Measurements from ENCODE around the gene TRAFD1. TPM values are rescaled to one million over a fixed set of nuclear protein-coding genes. Genes with fewer than 3 reads are reported as not detected.
"Not testable (repeated sequence)": the region's sequence is repeated elsewhere in the genome, so short reads cannot be mapped to it uniquely, and the experiment has no call there.

TRAFD1 gene, protein sequence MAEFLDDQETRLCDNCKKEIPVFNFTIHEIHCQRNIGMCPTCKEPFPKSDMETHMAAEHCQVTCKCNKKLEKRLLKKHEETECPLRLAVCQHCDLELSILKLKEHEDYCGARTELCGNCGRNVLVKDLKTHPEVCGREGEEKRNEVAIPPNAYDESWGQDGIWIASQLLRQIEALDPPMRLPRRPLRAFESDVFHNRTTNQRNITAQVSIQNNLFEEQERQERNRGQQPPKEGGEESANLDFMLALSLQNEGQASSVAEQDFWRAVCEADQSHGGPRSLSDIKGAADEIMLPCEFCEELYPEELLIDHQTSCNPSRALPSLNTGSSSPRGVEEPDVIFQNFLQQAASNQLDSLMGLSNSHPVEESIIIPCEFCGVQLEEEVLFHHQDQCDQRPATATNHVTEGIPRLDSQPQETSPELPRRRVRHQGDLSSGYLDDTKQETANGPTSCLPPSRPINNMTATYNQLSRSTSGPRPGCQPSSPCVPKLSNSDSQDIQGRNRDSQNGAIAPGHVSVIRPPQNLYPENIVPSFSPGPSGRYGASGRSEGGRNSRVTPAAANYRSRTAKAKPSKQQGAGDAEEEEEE
- polyA plus RNA-seq = 32.8 TPM
- long read RNA-seq, donor 1, partial matches to known transcripts = 8 of 13 reads
- long read RNA-seq, donor 1, other reads (novel, unspliced or antisense) = 0 of 13 reads
- long read RNA-seq, donor 2, transcript TRAFD1-202 (12 exons, 2,697 nt) = major isoform, 5 of 9 reads
- long read RNA-seq, donor 2, partial matches to known transcripts = 0 of 9 reads
- long read RNA-seq, donor 2, other reads (novel, unspliced or antisense) = 0 of 9 reads
- long read RNA-seq, donor 3 = 0 reads
- long read RNA-seq, donor 4 = 0 reads
- long read RNA-seq, donor 5, partial matches to known transcripts = 5 of 8 reads
- long read RNA-seq, donor 5, other reads (novel, unspliced or antisense) = 0 of 8 reads
- long read RNA-seq, donor 6, transcript TRAFD1-202 (12 exons, 2,697 nt) = major isoform, 6 of 30 reads
- long read RNA-seq, donor 6, partial matches to known transcripts = 20 of 30 reads
- long read RNA-seq, donor 6, other reads (novel, unspliced or antisense) = 0 of 30 reads
- long read RNA-seq, donor 7, partial matches to known transcripts = 11 of 15 reads
- long read RNA-seq, donor 7, other reads (novel, unspliced or antisense) = 0 of 15 reads
- long read RNA-seq, donor 8, partial matches to known transcripts = 12 of 18 reads
- long read RNA-seq, donor 8, other reads (novel, unspliced or antisense) = 0 of 18 reads
- long read RNA-seq, donor 9, transcript TRAFD1-202 (12 exons, 2,697 nt) = major isoform, 5 of 20 reads
- long read RNA-seq, donor 9, partial matches to known transcripts = 14 of 20 reads
- long read RNA-seq, donor 9, other reads (novel, unspliced or antisense) = 0 of 20 reads
- long read RNA-seq, donor 10, transcript TRAFD1-202 (12 exons, 2,697 nt) = major isoform, 7 of 11 reads
- long read RNA-seq, donor 10, partial matches to known transcripts = 0 of 11 reads
- long read RNA-seq, donor 10, other reads (novel, unspliced or antisense) = 0 of 11 reads
- long read RNA-seq, donor 11, transcript TRAFD1-202 (12 exons, 2,697 nt) = major isoform, 7 of 9 reads
- long read RNA-seq, donor 11, partial matches to known transcripts = 0 of 9 reads
- long read RNA-seq, donor 11, other reads (novel, unspliced or antisense) = 0 of 9 reads

DNA sequence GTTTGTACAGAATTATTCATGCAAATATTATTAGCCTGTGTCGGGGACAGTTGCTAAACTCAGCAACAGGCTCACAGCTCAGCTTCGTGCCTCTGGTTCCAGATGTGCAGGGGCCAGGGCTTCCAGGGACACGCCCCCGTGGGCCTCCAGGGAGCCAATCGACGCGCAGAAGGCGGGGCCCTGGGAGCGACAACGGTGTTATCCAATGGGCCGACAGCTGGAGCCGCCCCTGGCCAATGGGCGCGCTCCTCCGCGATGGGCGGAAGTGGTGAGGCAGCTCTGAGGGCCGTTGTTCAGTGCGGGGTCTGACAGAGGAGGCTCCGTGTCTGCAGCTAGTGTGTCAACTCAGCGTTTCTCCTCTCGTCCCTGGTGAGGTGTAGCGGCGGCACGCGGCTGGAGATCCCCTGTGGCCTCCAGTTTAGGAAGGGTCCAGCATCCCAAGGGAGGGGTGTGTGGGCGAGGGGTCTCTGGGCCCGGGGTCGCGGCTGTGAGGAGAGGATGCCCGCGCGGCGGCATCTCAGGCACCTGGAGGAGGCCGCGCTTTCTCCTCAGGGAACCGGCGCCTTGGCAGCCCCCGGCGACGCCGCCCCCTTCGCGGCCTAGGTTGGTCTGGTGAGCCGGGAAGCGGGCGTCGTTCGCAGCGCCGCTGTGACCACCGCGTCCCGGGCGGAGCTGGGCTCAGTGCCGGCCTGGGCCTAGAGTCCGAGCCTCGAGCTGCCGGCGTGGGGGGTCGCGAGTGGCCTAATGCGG is at the start of gene TRAFD1:
Gene TRAFD1, plus strand, starts transcription at position 311 of the 750 bp plus-strand sequence. CDS start 4,963 bp downstream, outside the sequence.
- DNase-seq = peak; percentile 96 to 98
- peaks cover 11% of the 10 kb centered on the region for H3K4me1 ChIP-seq (ENCODE audit: control insufficient read depth, insufficient read depth, low read length)
- no peaks in the 10 kb centered on the region for H3K36me3 ChIP-seq (ENCODE audit: control insufficient read depth, insufficient read depth, low read length)
- H3K27ac ChIP-seq (ENCODE audit: low read length) = peak within 1 kb of the TSS; percentile 75
- WGBS (ENCODE audit: insufficient coverage, low lambda C conversion rate) = no CpG with 5 or more reads among the region's 63 CpGs
- no peaks in the 10 kb centered on the region for H3K27me3 ChIP-seq (ENCODE audit: control insufficient read depth, insufficient read depth, low read length)
- peak within 1 kb of the TSS; percentile 79 for H3K4me3 ChIP-seq (ENCODE audit: low read length)
- H3K9me3 ChIP-seq (ENCODE audit: control insufficient read depth, low read depth, low read length) = no peaks in the 10 kb centered on the region

- no peaks in the 10 kb centered on the region for H3K4me1 ChIP-seq (ENCODE audit: control insufficient read depth, insufficient read depth, low read length)
- H3K27me3 ChIP-seq (ENCODE audit: control insufficient read depth, insufficient read depth, low read length) = no peaks in the 10 kb centered on the region
- no peak overlapping the region for H3K27ac ChIP-seq (ENCODE audit: low read length)
- WGBS (ENCODE audit: insufficient coverage, low lambda C conversion rate) = 100% methylated on average over 1 of the region's 2 CpGs
- DNase-seq = no peak
- H3K4me3 ChIP-seq (ENCODE audit: low read length) = no peak overlapping the region
- peaks cover 43% of the 10 kb centered on the region for H3K36me3 ChIP-seq (ENCODE audit: control insufficient read depth, insufficient read depth, low read length)
- no peaks in the 10 kb centered on the region for H3K9me3 ChIP-seq (ENCODE audit: control insufficient read depth, low read depth, low read length)
Measured at GRCh38 chr12:112087055-112087850, 38.1 kb upstream of the TRAFD1 start.

DNA sequence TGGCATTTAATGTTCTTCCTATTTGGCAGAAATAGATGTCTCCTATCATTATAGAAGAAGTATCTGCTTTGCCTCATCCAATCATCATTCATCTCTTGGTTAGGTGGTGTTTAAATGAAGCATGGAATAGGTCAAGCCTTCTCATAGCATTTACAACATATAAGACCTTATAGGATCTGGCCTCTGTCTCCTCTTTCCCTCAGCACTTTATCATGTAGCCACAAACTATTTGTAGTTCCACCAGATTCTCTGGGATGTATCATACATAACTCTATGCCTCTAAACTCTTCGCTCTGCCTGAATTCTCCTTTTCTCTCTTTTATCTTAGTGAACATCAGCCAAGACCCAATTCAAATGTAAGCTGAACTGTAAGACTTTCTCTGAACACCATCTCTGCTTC is 37.5 kb upstream of the TRAFD1 start:
- no peak for DNase-seq
- H3K27me3 ChIP-seq (ENCODE audit: control insufficient read depth, insufficient read depth, low read length) = no peaks in the 10 kb centered on the region
- no CpG with 5 or more reads among the region's 1 CpG for WGBS (ENCODE audit: insufficient coverage, low lambda C conversion rate)
- no peak overlapping the region for H3K27ac ChIP-seq (ENCODE audit: low read length)
- no peaks in the 10 kb centered on the region for H3K9me3 ChIP-seq (ENCODE audit: control insufficient read depth, low read depth, low read length)
- H3K4me3 ChIP-seq (ENCODE audit: low read length) = no peak overlapping the region
- no peaks in the 10 kb centered on the region for H3K4me1 ChIP-seq (ENCODE audit: control insufficient read depth, insufficient read depth, low read length)
- H3K36me3 ChIP-seq (ENCODE audit: control insufficient read depth, insufficient read depth, low read length) = peaks cover 44% of the 10 kb centered on the region

GRCh38 chr12:112091563-112091962 is 33.8 kb upstream of the TRAFD1 start:
- Histone ChIP-seq H3K4me1 (ENCODE audit: control insufficient read depth, insufficient read depth, low read length) (no peaks in the 10 kb centered on the region), H3K9me3 (ENCODE audit: control insufficient read depth, low read depth, low read length) (no peaks in the 10 kb centered on the region), H3K27me3 (ENCODE audit: control insufficient read depth, insufficient read depth, low read length) (no peaks in the 10 kb centered on the region), H3K4me3 (ENCODE audit: low read length) (no peak overlapping the region), H3K36me3 (ENCODE audit: control insufficient read depth, insufficient read depth, low read length) (peaks cover 32% of the 10 kb centered on the region), H3K27ac (ENCODE audit: low read length) (no peak overlapping the region)
- no CpG with 5 or more reads among the region's 3 CpGs for WGBS (ENCODE audit: insufficient coverage, low lambda C conversion rate)
- DNase-seq = no peak

- H3K4me3 ChIP-seq (ENCODE audit: low read length) = no peak overlapping the region
- peak overlapping the region; percentile 28 for H3K27ac ChIP-seq (ENCODE audit: low read length)
Measured at GRCh38 chr12:112096070-112096469, 29.3 kb upstream of the TRAFD1 start.

GRCh38 chr12:112096667-112097066 is 28.7 kb upstream of the TRAFD1 start:
- Histone ChIP-seq H3K9me3 (ENCODE audit: control insufficient read depth, low read depth, low read length) (no peaks in the 10 kb centered on the region), H3K27me3 (ENCODE audit: control insufficient read depth, insufficient read depth, low read length) (no peaks in the 10 kb centered on the region), H3K36me3 (ENCODE audit: control insufficient read depth, insufficient read depth, low read length) (peaks cover 28% of the 10 kb centered on the region), H3K27ac (ENCODE audit: low read length) (peak overlapping the region; percentile 24), H3K4me1 (ENCODE audit: control insufficient read depth, insufficient read depth, low read length) (no peaks in the 10 kb centered on the region), H3K4me3 (ENCODE audit: low read length) (no peak overlapping the region)
- DNase-seq = peak in 1 of 2 donors; percentile 19
- WGBS (ENCODE audit: insufficient coverage, low lambda C conversion rate) = no CpG with 5 or more reads among the region's 2 CpGs

More at GRCh38 chr12:112096070-112096469, 29.3 kb upstream of the TRAFD1 start:
- H3K9me3 ChIP-seq (ENCODE audit: control insufficient read depth, low read depth, low read length) = no peaks in the 10 kb centered on the region
- no peaks in the 10 kb centered on the region for H3K4me1 ChIP-seq (ENCODE audit: control insufficient read depth, insufficient read depth, low read length)
- DNase-seq = no peak
- no peaks in the 10 kb centered on the region for H3K27me3 ChIP-seq (ENCODE audit: control insufficient read depth, insufficient read depth, low read length)
- H3K36me3 ChIP-seq (ENCODE audit: control insufficient read depth, insufficient read depth, low read length) = peaks cover 29% of the 10 kb centered on the region

- Histone ChIP-seq H3K9me3 (ENCODE audit: control insufficient read depth, low read depth, low read length) (no peaks in the 10 kb centered on the region), H3K4me1 (ENCODE audit: control insufficient read depth, insufficient read depth, low read length) (no peaks in the 10 kb centered on the region), H3K27ac (ENCODE audit: low read length) (no peak overlapping the region), H3K27me3 (ENCODE audit: control insufficient read depth, insufficient read depth, low read length) (no peaks in the 10 kb centered on the region), H3K36me3 (ENCODE audit: control insufficient read depth, insufficient read depth, low read length) (peaks cover 23% of the 10 kb centered on the region), H3K4me3 (ENCODE audit: low read length) (no peak overlapping the region)
- no peak for DNase-seq
- no CpG with 5 or more reads among the region's 8 CpGs for WGBS (ENCODE audit: insufficient coverage, low lambda C conversion rate)
Measured at GRCh38 chr12:112097641-112098040, 27.7 kb upstream of the TRAFD1 start.

DNA sequence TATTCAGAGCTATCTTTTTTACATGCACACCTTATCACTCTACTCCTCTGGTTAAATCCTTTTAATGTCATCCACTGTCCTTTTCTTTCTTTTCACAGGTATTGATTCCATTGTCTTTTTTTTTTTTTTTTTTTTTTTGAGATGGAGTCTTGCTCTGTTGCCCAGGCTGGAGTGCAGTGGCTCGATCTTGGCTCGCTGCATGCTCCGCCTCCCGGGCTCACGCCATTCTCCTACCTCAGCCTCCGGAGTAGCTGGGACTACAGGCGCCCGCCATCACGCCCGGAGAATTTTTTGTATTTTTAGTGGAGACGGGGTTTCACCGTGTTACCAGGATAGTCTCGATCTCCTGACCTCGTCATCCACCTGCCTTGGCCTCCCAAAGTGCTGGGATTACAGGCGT is 24.9 kb upstream of the TRAFD1 start:
- H3K4me1 ChIP-seq (ENCODE audit: control insufficient read depth, insufficient read depth, low read length); H3K9me3 ChIP-seq (ENCODE audit: control insufficient read depth, low read depth, low read length); H3K4me3 ChIP-seq (ENCODE audit: low read length); H3K27me3 ChIP-seq (ENCODE audit: control insufficient read depth, insufficient read depth, low read length); DNase-seq; H3K27ac ChIP-seq (ENCODE audit: low read length): not testable (repeated sequence)
- WGBS (ENCODE audit: insufficient coverage, low lambda C conversion rate) = no CpG with 5 or more reads among the region's 15 CpGs
- H3K36me3 ChIP-seq (ENCODE audit: control insufficient read depth, insufficient read depth, low read length) = peaks cover 23% of the 10 kb centered on the region
